IPS-11a (cell line): Measurements from ENCODE around the gene MDC1.
A peak's percentile ranks its signal among the peaks of the same experiment; 100 is the strongest.
"Not testable (repeated sequence)": the region's sequence is repeated elsewhere in the genome, so short reads cannot be mapped to it uniquely, and the experiment has no call there.

Source experiments
- H3K4me3 ChIP-seq: one replicate; pipeline ENCODE4 v1.5.1; 2013; ENCODE audit warnings: low read depth, low read length, control low read depth

Gene MDC1

GRCh38 chr6:30717129-30717844 lies at the start of gene MDC1:
MDC1 (minus strand) TSS chr6:30717281; CDS start chr6:30715175, 2,106 bp downstream.
- H3K4me3 ChIP-seq = peak within 1 kb of the TSS; percentile 73

- H3K4me3 ChIP-seq = no peak overlapping the region
Observed at GRCh38 chr6:30766461-30767157, 49.5 kb upstream of the MDC1 start.

DNA sequence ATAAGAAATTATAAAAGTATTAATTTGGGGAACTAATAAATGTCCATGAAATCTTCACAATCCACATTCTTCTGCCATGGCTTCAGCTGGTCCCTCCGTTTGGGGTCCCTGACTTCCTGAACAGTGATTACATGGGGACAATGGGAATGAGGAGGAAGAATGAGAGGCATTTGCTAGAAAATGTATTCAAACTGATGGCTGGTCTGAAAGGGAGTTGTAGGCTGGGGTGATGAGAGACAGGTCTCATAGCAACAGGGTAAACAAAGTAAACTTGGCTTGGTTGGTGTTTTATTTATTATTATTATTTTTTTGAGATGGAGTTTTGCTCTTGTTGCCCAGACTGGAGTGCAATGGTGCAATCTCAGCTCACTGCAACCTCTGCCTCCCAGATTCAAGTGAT lies 48.4 kb upstream of the MDC1 start:
- H3K4me3 ChIP-seq = not testable (repeated sequence)

DNA sequence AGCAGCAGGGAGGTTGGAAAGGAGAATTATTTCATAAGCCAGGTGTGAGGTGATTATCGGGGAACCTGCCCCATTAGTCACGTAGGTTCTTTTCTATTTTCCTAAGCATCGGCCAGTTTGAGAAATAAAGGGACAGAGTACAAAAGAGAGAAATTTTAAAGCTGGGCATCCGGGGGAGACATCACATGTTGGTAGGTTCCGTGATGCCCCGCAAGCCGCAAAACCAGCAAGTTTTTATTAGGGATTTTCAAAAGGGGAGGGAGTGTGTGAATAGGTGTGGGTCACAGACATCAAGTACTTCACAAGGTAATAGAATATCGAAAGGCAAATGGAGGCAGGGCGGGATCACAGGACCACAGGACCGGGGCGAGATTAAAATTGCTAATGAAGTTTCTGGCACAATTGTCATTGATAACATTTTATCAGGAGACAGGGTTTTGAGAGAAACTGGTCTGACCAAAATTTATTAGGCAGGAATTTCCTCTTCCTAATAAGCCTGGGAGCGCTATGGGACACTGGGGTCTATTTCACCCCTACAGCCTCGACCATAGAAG lies 47.5 kb upstream of the MDC1 start:
- H3K4me3 ChIP-seq = not testable (repeated sequence)

DNA sequence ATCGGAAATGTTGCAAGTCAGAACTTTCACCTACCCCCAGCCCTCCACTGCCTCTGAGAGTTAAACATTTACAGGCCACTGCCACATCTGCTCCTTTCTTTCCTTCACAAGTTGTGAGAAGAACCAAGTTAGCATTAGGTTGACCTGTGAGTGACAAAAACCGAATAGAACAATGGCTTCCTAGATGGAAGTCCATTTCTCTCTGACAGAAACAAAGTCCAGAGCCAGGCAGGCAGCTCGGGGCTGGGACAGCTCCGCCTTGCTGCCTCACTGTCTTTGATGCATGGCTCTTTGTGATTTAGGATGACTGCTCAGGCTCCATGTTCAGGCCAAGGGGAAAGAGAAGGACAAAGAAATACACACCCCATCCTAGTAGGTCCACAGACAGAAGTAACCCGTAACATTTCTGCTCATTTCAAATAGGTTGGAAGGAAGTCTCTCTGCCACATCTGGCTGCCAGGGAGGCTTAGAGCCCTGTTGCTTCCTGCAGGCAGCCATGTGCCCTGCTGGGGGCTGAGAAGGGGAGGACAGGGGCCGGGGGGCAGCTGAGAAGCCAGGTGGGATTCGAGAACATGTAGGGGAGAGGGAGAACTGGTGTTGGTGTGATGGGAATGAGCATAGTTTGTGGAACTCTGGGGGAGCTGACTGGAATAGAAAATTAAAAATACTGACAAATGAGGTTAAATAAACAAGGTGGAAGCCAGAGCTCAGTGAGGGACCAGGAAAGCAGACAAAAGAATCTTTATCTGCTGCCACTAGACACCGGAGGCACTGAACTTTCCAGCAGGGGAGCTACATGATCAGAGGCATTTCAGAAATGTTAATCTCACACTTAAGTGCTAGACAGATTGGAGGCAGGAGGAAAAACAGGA lies 46.8 kb upstream of the MDC1 start:
- H3K4me3 ChIP-seq = no peak overlapping the region

DNA sequence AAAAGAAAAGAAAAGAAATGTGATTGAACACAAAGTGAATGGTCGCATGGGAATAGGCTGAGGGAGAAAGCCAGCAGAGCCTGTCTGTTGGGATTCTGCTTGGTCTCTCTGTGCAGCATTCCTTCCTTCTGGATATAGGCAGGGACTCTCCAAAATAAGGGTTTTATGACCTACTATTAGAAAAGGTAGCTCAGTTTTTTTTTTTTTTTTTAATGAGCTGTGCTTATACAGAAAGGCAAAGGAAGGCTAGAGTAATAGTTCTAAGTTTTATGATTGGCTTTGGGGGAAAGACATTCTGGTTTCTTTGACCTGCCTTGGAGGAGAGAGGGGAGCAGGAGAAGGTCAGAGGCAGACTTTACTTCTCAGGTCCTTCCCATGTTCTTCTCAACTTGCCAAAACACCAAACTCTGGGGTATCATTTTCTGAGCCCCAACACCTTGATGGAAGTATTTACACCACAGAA lies 46.1 kb upstream of the MDC1 start:
- H3K4me3 ChIP-seq = no peak overlapping the region

GRCh38 chr6:30761791-30762429 lies 44.8 kb upstream of the MDC1 start:
- no peak overlapping the region for H3K4me3 ChIP-seq

GRCh38 chr6:30760549-30760948 lies 43.5 kb upstream of the MDC1 start:
- H3K4me3 ChIP-seq = no peak overlapping the region

DNA sequence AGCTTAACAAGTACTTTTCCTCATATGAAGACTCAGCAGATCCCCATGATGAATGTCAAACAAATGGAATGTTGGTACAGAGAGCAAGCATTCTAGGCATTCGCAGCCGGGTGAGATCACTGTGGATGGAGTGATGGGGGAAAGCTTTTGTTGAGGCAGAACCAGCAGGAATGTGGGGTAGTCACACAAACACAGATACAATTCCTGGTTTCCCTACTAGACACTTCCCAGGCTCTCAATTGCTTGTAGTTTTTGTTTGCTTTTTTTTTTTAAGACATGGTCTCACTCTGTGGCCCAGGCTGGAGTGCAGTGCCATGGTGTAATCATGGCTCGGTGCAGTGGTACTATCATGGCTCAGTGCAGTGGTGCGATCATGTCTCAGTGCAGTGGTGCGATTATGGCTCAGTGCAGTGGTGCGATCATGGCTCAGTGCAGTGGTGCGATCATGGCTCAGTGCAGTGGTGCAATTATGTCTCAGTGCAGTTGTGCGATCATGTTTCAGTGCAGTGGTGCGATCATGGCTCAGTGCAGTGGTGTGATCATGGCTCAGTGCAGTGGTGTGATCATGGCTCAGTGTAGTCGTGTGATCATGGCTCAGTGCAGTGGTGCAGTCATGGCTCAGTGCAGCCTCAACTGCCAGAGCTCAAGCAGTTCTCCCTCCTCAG lies 42.6 kb upstream of the MDC1 start:
- no peak overlapping the region for H3K4me3 ChIP-seq

DNA sequence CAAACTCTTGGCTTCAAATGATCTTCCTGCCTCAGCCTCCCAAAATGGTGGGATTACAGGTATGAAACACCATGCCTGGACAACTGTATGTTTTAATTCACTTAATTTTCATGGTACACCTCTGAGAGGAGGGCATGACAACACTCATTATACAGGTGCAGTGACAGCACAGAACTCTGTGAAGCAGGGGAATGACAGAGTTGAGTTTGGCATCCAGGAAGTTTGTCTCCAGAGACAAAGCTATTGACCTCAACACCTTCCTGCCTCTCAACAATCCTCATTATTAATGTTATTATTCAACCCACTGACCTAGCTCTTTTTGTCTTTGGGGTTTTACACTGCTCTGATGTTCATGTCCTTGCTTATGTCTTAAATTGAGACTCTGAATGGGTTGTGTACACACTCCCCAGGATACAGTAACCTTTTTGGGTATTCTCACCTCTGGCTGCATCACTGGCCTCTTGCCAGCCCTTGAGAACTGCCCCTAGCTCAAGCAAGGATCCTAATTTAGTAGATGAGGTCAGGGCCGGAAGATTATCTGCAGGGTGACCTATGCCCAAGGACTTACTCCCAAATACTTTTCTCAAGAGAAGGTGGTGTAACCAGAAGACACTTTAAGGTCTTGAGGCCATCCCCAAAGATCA lies 40.3 kb upstream of the MDC1 start:
- no peak overlapping the region for H3K4me3 ChIP-seq

DNA sequence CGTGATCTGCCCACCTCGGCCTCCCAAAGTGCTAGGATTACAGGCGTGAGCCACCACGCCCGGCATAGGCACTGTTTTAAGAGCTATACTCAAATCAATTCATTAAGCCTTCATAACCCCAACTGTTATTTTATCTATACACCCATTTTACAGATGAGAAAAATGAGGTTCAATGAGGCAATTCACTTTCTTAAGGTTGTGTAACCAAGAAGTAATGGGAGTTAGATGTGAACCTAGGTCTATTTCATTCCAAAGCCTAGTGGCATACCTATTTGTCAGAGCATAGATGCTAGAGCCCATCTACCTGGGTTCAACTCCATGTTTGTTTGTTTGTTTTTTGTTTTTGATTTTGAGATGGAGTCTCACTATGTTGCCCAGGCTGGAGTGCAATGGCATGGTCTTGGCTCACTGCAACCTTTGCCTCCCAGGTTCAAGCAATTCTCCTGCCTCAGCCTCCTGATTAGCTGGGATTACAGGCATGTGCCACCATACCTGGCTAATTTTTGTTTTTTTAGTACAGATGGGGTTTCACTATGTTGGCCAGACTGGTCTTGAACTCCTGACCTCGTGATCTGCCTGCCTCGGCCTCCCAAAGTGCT lies 39.4 kb upstream of the MDC1 start:
- not testable (repeated sequence) for H3K4me3 ChIP-seq

DNA sequence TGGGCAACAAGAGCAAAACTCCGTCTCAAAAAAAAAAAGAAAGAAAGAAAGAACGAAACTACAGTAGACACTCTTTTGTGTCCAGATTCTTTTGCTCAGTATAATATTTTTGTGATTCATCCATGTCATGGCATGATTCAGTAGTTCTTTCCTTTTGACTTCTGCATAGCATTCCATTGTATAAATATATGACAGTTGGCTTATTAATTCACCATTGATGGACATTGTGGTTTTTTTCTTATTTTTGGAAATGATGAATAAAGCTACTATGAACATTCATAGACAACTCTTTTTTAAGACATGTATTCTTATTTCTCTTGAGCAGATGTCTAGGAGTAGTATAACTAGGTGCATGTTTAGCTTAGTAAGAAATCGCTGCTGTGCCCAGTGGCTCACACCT lies 37.5 kb upstream of the MDC1 start:
- no peak overlapping the region for H3K4me3 ChIP-seq

DNA sequence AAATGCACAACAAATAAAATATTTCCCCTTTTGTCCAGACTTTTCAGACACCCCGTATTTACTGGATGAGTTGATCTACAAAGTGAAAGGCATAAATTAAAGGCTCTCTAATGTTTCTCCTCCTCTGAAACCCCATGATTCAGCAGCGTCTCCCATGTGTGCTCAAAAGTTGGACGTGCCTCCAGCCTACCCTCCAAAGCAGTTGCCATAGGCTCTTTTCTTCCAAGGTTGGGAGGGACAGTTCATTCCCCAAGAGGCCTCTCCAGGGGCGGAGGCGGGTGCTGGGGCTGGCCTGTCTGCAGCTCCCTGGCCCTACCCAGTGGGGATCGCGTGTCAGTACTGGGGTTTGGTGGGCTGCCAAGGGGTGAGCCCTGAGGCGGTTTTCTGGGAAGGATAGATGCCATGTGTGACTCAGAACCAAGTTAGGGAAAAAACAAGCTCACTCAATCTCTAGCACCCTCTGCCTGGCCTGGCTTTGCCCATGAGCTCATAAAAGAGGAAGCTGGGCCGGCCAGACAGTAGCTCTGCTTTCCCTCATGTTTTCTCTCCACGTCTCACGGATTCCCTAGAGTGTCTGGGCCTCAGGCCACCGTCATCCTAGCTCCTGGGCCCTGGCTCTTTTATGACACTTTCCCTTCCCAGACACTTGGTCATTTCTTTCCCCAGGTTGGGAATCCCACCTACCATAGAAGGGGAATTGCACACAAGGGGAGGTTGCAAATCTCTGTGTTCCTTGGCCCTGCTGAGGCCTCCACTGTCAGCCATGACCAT lies 35.3 kb upstream of the MDC1 start:
- H3K4me3 ChIP-seq = no peak overlapping the region

DNA sequence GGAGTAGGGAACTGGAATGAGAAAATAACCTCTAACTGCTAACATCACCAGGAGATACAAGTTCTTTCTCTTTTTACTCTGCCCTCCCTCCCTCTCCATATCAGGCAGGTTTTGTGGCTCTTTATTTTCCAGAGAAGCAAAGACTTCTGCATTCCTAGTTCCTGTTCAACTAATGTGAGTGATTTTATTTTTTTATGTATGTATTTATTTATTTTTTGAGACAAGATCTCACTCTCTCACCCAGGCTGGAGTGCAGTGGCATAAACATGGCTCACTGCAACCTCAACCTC lies 33.2 kb upstream of the MDC1 start:
- H3K4me3 ChIP-seq = no peak overlapping the region

- no peak overlapping the region for H3K4me3 ChIP-seq
Observed at GRCh38 chr6:30749554-30750378, 32.7 kb upstream of the MDC1 start.

GRCh38 chr6:30748851-30749540 lies 31.9 kb upstream of the MDC1 start:
- H3K4me3 ChIP-seq = no peak overlapping the region
